IgD-negative memory B cell (primary cell): ENCODE measurements around the gene TRIM67. TPM values are rescaled to one million over a fixed set of nuclear protein-coding genes. Genes with fewer than 3 reads are reported as not detected.
"Not testable (repeated sequence)": the region's sequence is repeated elsewhere in the genome, so short reads cannot be mapped to it uniquely, and the experiment has no call there.

Experiments used
- H3K27ac Mint-ChIP-seq, 3 donors: one replicate each; pipeline ENCODE4 v1.8.0; 2020 to 2022; ENCODE audit warnings: mild to moderate bottlenecking in 3 of 3, mixed read lengths in 3 of 3, moderate library complexity in 1 of 3
- H3K27me3 Mint-ChIP-seq: one replicate; pipeline ENCODE4 v1.8.0; 2021; ENCODE audit warnings: mixed read lengths
- H3K36me3 Mint-ChIP-seq: one replicate; pipeline ENCODE4 v1.8.0; 2020; ENCODE audit warnings: mild to moderate bottlenecking, mixed read lengths
- H3K4me1 Mint-ChIP-seq, 3 donors: one replicate each; pipeline ENCODE4 v1.8.0; 2020 to 2022; ENCODE audit warnings: mixed read lengths in 3 of 3, mild to moderate bottlenecking in 1 of 3
- H3K4me3 Mint-ChIP-seq, 4 donors: one replicate each; pipeline ENCODE4 v1.8.0; 2020 to 2022; ENCODE audit warnings: mild to moderate bottlenecking in 4 of 4, mixed read lengths in 4 of 4, moderate library complexity in 3 of 4
- H3K9me3 Mint-ChIP-seq, 3 donors: one replicate each; pipeline ENCODE4 v1.8.0; 2020 to 2021; ENCODE audit warnings: mixed read lengths in 3 of 3, mild to moderate bottlenecking in 1 of 3
- polyA plus RNA-seq: library from polyadenylated mRNA; unstranded; fragments of 300-500 nt; fragmentation: Illumina TruSeq; gene quantifications from one replicate; pipeline ENCODE4 v1.2.3, GENCODE V29; 2021

Gene TRIM67
- polyA plus RNA-seq, 1 donor from 2014 or later: not detected

DNA sequence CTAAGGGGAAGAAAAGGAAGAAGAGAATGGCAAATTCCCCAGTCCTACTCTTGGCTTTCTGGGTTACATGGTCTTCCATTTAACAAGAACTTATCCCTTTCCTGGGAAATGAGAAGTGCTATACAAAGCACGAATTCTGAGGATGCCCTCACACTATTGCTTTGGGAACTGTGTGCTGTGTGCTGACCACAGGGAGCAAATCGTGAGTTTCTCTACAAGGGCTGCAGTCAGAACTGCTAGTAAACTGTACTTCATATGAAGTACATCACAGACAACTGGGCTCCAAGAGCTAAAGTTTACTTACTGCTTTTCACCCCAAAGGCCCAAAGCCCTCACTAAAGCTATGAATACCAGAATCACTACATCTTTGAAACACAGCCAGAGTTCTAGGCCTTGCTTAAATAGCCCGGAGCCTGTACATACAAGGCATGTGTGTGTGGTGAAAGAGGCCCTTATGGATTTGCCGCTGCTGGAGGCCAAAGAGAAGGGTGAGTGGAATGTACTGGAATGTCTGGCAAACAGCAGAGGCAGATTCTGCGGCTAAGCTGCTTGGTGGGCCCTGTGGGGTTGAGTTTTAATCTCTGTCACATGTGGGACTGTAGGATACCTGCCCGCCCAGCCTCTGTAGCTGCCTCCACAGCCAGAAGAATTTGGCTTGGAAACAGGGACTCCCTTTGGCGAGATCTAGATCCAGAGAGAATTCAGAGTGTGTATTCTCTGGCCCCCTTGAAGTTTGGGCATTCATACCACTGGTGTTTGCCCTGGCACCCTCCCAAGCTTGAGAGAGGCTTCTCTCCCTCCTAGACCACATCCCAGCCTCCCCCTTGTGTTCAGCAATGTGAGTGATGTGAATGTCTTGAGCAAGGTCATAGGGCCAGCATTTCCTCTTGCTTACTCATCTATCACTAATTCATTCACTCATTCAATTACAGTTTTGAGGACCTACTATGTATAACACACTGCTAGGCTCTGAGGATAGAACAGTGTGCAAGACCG, 21.9 kb upstream of the TRIM67 start:
- Mint-ChIP-seq H3K27me3 (peaks cover 20% of the 10 kb centered on the region), H3K36me3 (peaks cover 1% of the 10 kb centered on the region), H3K9me3 (peaks cover 0 to 8% (median 2%) of the 10 kb centered on the region in 3 donors), H3K27ac (no peak overlapping the region), H3K4me3 (no peak overlapping the region), H3K4me1 (peaks cover 0 to 1% (median 0%) of the 10 kb centered on the region in 3 donors)

DNA sequence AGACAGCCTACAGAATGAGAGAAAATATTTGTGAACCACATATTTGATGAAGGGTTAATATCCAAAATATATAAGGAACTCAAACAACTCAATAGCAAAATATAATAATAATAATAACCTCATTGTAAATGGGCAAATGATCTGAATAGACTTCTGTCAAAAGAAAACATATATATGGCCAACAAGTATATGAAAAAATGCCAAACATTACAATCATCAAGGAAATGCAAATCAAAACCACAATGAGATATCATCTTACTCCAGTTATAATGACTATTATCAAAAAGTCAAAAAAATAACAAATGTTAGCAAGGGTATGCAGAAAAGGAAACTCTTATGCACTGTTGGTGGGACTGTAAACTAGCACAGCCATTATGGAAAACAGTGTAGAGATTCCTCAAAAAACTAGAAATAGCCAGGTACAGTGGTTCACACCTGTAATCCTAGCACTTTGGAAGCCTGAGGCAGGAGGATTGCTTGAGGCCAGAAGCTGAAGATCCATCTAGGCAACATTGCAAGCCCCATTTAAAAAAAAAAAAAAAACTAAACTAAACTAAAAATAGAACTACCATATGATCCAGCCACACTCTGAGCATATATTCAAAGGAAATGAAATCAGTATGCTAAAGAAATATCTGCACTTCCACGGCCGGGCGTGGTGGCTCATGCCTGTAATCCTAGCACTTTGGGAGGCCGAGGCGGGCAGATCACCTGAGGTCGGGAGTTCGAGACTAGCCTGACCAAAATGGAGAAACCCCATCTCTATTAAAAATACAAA, 17.3 kb upstream of the TRIM67 start:
- peaks cover 25% of the 10 kb centered on the region for H3K27me3 Mint-ChIP-seq
- H3K9me3 Mint-ChIP-seq: peaks cover 0 to 8% (median 2%) of the 10 kb centered on the region in 3 donors
- no peak overlapping the region for H3K27ac Mint-ChIP-seq
- H3K36me3 Mint-ChIP-seq: peaks cover 1% of the 10 kb centered on the region
- H3K4me1 Mint-ChIP-seq: peaks cover 0 to 1% (median 0%) of the 10 kb centered on the region in 3 donors
- no peak overlapping the region for H3K4me3 Mint-ChIP-seq

DNA sequence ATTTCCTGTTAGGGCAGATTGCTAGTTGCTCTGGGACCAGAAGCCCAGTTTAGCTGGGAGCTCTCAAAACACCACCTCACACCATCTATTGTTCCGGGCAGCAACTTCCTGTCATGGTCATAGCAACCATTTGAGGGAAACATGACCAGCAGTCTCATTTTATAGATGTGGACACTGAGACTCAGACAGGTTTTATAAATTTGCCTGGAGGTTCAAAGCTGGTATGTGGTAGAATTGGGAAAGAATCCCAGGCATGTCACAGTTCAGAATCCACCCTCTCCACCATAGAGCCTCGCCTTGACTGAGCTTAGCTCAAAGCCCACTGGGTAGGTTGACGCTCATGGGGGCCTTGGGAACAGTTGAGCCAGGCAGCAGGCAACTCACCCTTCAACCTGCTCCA, 14.0 kb upstream of the TRIM67 start:
- H3K4me1 Mint-ChIP-seq: peaks cover 0 to 1% (median 0%) of the 10 kb centered on the region in 3 donors
- peaks cover 10% of the 10 kb centered on the region for H3K27me3 Mint-ChIP-seq
- H3K9me3 Mint-ChIP-seq: peaks cover 6 to 13% (median 8%) of the 10 kb centered on the region in 3 donors
- H3K27ac Mint-ChIP-seq: no peak overlapping the region
- peaks cover 1% of the 10 kb centered on the region for H3K36me3 Mint-ChIP-seq
- no peak overlapping the region for H3K4me3 Mint-ChIP-seq

DNA sequence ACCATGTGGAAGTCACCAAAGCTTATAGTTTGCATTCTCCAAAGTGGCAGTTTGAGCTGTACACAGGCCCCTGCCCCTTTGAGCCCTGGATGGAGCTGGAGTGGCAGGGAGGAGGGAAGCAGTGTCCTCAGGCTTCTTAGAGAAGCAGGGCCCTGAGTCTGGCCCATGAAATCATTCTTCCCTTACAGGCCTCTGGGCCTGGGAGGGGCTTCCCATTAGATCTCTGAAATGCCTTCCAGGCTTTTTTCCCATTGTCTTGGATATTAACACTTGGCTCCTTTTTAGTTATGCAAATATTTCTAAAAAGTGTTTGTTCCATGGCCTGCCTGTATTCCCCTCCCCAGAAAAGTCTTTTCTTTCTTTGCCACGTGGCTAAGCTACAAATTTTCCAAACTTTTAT, 10.0 kb upstream of the TRIM67 start:
- Mint-ChIP-seq H3K27ac (no peak overlapping the region), H3K27me3 (peaks cover 9% of the 10 kb centered on the region), H3K36me3 (peaks cover 2% of the 10 kb centered on the region), H3K9me3 (peaks cover 5 to 13% (median 6%) of the 10 kb centered on the region in 3 donors), H3K4me3 (no peak overlapping the region), H3K4me1 (peaks cover 0 to 3% (median 0%) of the 10 kb centered on the region in 3 donors)

DNA sequence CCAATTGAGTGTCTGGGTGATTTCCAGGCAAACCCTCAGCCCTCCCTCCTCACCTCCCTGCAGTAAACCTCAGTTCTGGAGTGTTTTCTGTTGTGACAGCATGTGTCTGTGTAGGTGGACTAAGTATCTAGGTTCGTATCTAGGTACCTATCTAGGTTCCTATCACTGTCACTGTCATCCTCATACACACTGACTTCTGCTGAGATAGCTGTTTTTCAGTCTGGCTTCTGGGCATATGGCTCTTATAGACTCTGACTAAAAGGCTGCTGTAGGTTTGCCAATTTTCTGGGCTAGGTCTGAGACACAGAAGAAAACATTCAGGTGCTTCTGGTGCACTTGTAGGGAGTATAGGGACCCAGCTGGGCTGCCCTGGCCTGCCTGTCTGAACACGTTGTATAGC, 8.1 kb upstream of the TRIM67 start:
- Mint-ChIP-seq H3K9me3 (peaks cover 4 to 13% (median 5%) of the 10 kb centered on the region in 3 donors), H3K36me3 (peaks cover 2% of the 10 kb centered on the region), H3K4me1 (peaks cover 0 to 3% (median 0%) of the 10 kb centered on the region in 3 donors), H3K27me3 (peaks cover 10% of the 10 kb centered on the region), H3K27ac (no peak overlapping the region), H3K4me3 (no peak overlapping the region)

DNA sequence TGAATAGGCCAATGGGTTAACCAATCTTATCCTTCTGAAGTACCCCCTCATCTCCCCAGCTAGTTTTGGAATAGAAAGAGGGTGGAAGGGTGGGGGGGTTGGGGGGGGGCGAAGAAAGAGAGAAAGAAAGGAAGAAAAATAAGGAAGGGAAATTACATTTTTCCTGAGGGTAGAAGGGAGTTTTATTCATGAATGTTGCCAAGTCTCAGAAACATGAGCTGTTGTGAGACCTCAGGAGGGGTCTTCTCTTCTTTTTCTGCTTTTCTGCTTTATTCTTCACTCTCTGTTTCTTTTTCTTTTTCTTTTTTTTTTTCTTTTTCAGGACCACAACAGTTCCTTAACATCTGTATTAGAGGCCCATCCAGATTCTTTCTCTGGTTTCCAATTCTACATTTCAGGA, 6.0 kb upstream of the TRIM67 start:
- H3K4me1 Mint-ChIP-seq: peaks cover 0 to 4% (median under 1%) of the 10 kb centered on the region in 3 donors
- H3K4me3 Mint-ChIP-seq: no peak overlapping the region
- H3K9me3 Mint-ChIP-seq: peaks cover 2 to 10% (median 5%) of the 10 kb centered on the region in 3 donors
- no peak overlapping the region for H3K27ac Mint-ChIP-seq
- H3K36me3 Mint-ChIP-seq: peaks cover 2% of the 10 kb centered on the region
- peaks cover 25% of the 10 kb centered on the region for H3K27me3 Mint-ChIP-seq

DNA sequence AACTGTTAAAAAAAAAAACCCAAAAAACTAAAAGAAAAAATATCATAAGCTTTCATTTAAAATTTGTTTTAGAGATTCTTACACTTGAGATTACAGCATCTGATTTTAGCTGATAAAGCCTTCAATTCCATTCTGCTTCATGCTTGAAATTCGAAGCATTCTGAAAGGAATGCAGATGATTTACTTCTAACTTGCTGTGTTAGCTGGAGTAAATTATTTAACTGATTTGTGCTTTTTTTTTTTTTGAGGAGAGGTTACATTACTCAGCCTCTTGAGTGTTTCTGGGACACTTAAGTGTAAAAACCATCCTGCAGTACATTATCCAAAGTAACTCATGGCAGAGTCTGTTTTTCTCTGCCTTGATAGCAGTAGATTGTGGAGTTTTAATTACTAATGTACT, 4.5 kb upstream of the TRIM67 start:
- H3K27ac Mint-ChIP-seq: no peak overlapping the region
- H3K27me3 Mint-ChIP-seq: peaks cover 33% of the 10 kb centered on the region
- H3K4me1 Mint-ChIP-seq: peaks cover 0 to 4% (median 1%) of the 10 kb centered on the region in 3 donors
- peaks cover 2 to 5% (median 4%) of the 10 kb centered on the region in 3 donors for H3K9me3 Mint-ChIP-seq
- H3K4me3 Mint-ChIP-seq: no peak overlapping the region
- peaks cover 2% of the 10 kb centered on the region for H3K36me3 Mint-ChIP-seq

DNA sequence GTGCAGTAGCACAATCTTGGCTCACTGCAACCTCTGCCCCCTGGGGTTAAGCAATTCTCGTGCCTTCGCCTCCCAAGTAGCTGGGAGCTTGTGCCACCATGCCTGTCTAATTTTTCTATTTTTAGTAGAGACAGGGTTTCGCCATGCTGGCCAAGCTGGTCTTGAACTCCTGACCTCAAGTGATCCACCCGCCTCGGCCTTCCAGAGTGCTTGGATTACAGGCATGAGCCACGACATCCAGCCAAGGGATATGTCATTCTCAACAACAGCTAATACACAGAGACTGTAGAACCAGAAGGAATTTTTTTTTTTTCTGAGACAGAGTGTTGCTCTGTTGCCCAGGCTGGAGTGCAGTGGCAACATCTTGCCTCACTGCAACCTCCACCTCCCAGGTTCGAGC, 3.7 kb upstream of the TRIM67 start:
- peaks cover 33% of the 10 kb centered on the region for H3K27me3 Mint-ChIP-seq
- H3K4me3 Mint-ChIP-seq, H3K4me1 Mint-ChIP-seq, H3K27ac Mint-ChIP-seq, H3K36me3 Mint-ChIP-seq, H3K9me3 Mint-ChIP-seq: not testable (repeated sequence)

DNA sequence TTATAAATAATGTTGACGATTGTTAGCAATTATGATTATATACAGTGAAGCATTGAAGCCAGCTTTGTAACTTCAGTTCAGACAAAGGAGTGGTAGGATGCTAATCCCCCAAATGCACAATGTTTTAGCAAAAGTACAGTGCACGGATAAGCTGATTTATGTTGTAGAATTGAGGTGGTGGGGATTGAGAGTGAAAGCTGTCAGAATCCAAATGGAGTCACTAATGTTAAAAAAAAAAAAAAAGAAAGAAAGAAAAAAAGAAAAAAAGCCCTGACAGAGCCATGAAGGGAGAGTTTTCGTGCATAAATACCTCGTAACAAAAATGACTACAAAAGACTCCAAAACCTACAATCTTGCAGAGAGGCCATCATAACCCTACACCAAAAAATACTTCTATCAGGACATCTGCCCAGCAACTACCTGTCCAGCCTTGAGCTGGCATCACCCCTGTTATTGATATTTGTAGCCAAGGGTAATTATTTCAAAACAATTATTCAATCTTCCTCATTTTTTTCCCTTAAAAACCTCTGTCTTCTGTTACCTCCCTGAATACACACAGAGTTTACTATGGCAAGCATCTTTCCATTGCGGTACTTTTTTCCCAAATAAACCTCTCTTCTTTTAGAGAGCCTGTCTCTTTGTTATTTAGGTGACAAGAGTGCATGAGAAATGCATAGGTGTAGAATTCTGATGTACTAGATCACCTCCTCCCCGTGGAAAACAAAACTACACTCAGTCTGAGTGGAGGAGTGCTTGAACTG, 2.5 kb upstream of the TRIM67 start:
- H3K27me3 Mint-ChIP-seq: peaks cover 40% of the 10 kb centered on the region
- peak overlapping the region in 1 of 3 donors; percentile 64 for H3K27ac Mint-ChIP-seq
- peaks cover 0 to 8% (median 1%) of the 10 kb centered on the region in 3 donors for H3K4me1 Mint-ChIP-seq
- peaks cover 0 to 2% (median 0%) of the 10 kb centered on the region in 3 donors for H3K9me3 Mint-ChIP-seq
- H3K4me3 Mint-ChIP-seq: peak overlapping the region in 1 of 4 donors; percentile 49
- peaks cover 2% of the 10 kb centered on the region for H3K36me3 Mint-ChIP-seq

DNA sequence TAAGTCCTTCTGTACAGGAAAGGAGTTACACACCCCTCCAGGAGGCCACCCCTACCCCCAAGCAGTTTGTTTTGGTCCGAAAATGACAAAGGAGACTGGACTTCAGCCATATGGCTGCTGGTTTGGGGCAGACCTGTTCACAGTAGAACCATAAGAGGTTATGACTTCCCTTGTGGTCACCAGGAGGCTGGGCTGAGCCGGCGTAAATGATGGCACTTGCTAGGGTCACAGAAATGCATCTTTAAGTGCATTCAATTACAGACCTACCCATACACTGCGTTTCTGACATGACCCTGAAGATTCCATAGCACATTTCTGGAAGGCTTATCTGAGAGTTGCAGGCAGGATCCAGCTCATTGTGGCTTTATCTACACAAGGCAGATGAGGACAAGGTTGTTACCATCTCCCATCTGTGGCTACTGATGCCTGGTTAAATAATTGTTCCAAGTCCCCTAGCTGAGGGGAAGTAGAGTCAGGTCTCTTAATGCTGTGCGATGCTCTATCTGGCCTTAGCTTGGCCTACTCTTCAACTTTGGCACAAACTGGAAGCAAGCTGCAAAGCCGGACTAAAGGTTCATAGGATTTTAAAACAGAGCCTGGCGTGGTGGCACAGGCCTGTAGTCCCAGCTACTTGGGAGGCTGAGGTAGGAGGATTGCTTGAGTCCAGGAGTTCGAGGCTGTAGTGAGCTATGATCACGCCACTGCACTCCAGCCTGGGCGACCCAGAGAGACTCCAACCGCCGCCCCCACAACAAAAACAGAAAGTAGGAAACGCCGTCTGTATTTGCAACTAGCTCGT, 1.7 kb upstream of the TRIM67 start:
- peaks cover 0 to 2% (median 0%) of the 10 kb centered on the region in 3 donors for H3K9me3 Mint-ChIP-seq
- H3K27ac Mint-ChIP-seq: peak overlapping the region in 1 of 3 donors; percentile 64
- peaks cover 0 to 8% (median 1%) of the 10 kb centered on the region in 3 donors for H3K4me1 Mint-ChIP-seq
- peak overlapping the region in 3 of 4 donors; percentile 9 to 74 (median 68) for H3K4me3 Mint-ChIP-seq
- H3K36me3 Mint-ChIP-seq: peaks cover 2% of the 10 kb centered on the region
- H3K27me3 Mint-ChIP-seq: peaks cover 44% of the 10 kb centered on the region

DNA sequence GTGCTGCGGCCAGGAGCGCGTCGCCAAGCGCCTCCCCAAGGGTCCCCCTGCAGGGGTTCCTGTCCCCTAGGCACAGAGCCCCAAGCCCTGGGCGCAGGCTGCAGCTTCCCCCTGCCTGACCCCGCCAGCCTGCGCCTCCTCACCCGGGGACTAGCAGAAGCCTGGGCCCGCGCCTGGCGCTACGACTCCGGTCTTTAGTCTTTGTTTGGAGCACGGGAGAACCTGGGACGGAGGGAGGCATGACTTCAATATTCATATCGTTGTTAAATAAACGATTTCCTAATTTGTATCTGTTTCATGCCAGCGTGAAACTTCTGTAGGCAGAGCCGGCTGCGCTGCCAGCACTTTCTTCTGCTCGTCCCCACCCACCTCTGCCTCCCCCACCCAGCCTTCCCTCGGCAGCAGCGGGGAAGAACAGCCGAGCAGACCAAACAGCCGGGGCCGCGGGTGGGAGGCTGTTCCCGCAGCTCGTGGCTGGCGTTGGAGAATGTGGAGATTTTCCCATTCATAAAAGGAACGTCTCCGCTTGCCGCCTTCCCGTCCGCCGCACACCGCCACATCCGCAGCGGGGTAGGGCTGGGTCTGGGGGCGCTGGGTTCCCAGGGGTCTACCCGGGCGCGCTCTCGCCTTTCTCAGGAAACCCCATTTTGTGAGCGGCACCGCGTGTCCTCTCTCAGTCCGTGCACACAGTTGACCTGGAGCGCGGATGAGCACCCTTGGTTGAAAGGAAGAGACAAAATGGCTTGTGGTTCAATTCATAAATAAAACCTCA, 777 bp upstream of the TRIM67 start:
- Mint-ChIP-seq H3K4me3 (peak overlapping the region in 2 of 4 donors; percentile 21 to 83), H3K36me3 (peaks cover 2% of the 10 kb centered on the region), H3K9me3 (peaks cover 0 to 2% (median 0%) of the 10 kb centered on the region in 3 donors), H3K27ac (no peak overlapping the region), H3K27me3 (peaks cover 39% of the 10 kb centered on the region), H3K4me1 (peaks cover 0 to 5% (median 1%) of the 10 kb centered on the region in 3 donors)

DNA sequence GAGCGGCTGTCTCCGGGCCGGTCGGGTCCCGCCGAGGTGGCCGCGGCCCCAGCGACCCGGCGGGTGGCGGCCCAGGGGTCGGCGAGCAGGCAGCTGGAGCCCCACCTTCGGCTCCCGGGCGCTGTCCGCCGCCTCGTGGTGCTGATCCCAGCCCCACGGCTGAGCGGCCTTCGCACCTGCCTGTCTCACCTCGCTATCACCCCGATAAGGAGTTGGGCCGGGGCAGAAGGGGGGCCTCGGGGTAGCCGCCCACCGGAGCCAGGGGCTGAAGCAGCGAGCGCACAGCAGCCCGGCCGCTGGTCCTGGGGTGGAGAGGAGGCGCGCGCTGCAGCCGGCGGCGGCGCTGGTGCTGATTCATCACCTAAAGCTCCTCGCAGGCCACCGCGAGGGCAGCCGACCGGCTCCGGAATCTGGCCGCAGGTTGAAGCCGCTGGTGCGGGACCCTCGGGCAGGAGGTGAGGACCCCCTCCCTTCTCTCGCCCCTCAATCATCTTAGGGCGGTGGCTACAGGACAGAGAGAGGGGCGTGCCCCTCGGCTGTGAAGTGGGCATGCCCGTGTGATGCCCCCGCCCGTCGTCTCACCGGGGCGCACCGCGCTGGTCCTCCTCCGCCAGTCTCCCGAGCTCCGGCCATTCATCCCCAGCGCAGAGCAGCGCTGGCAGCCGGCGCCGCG, 575 bp downstream of the TRIM67 start:
- Mint-ChIP-seq H3K4me3 (peak overlapping the region in 1 of 4 donors; percentile 37), H3K9me3 (peaks cover 0 to 2% (median 0%) of the 10 kb centered on the region in 3 donors), H3K27me3 (peaks cover 39% of the 10 kb centered on the region)

More for the DNA sequence above, 575 bp downstream of the TRIM67 start:
- Mint-ChIP-seq H3K4me1 (peaks cover 0 to 5% (median 1%) of the 10 kb centered on the region in 3 donors), H3K36me3 (peaks cover 2% of the 10 kb centered on the region), H3K27ac (no peak overlapping the region)
